Activated naive CD4-positive, alpha-beta T cell treated with anti-CD3 and anti-CD28 coated beads for 36 hours (primary cell): ENCODE measurements around the gene SGCD. TPM values are rescaled to one million over a fixed set of nuclear protein-coding genes. Genes with fewer than 3 reads are reported as not detected.

Source experiments
- CTCF ChIA-PET: fragments of 350-600 bp; sonication (Branson Sonifier 250); formaldehyde crosslinking; loops from one replicate; lab custom pipeline; 2021; ENCODE audit warnings: antibody characterized with exemption; lab: Charles Lee
- DNase-seq: peaks from one replicate; pipeline ENCODE4 v3.0.0-alpha.2; 2020
- H3K27ac Mint-ChIP-seq: one replicate; pipeline ENCODE4 v1.8.0; 2021; ENCODE audit warnings: mild to moderate bottlenecking, mixed read lengths
- H3K27me3 Mint-ChIP-seq: one replicate; pipeline ENCODE4 v1.8.0; 2021; ENCODE audit warnings: low read depth, mixed read lengths
- H3K36me3 Mint-ChIP-seq: one replicate; pipeline ENCODE4 v1.8.0; 2021; ENCODE audit warnings: low read depth, mixed read lengths
- H3K4me1 Mint-ChIP-seq: one replicate; pipeline ENCODE4 v1.8.0; 2021; ENCODE audit warnings: low read depth, mixed read lengths
- H3K4me3 Mint-ChIP-seq: one replicate; pipeline ENCODE4 v1.8.0; 2021; ENCODE audit warnings: mild to moderate bottlenecking, moderate library complexity, mixed read lengths
- H3K9me3 Mint-ChIP-seq: one replicate; pipeline ENCODE4 v1.8.0; 2021; ENCODE audit warnings: mixed read lengths
- intact Hi-C: fragments of 100-400 bp; cut with micrococcal nuclease; formaldehyde crosslinking; loops from one replicate; pipeline ENCODE4 v1.15.1; 2023
- total RNA-seq, 2 experiments: library from RNA; stranded (reverse); gene quantifications; one replicate each; pipeline ENCODE4 v1.2.3, GENCODE V29; 2021

SGCD gene
- total RNA-seq, 2 experiments from 2014 or later: not detected

GRCh38 chr5:156446526-156446925 is 119.6 kb downstream of the SGCD start:
- no peaks in the 10 kb centered on the region for H3K4me1 Mint-ChIP-seq
- H3K36me3 Mint-ChIP-seq: no peaks in the 10 kb centered on the region
- no peak for DNase-seq
- CTCF ChIA-PET: no interaction called here
- H3K27me3 Mint-ChIP-seq: peaks cover 37% of the 10 kb centered on the region
- no peak overlapping the region for H3K27ac Mint-ChIP-seq
- intact Hi-C loops: no loop called here
- H3K4me3 Mint-ChIP-seq: no peak overlapping the region
- H3K9me3 Mint-ChIP-seq: no peaks in the 10 kb centered on the region

GRCh38 chr5:156450778-156451177 is 123.8 kb downstream of the SGCD start:
- intact Hi-C loops: no loop called here
- Mint-ChIP-seq H3K27ac (no peak overlapping the region), H3K4me3 (no peak overlapping the region), H3K4me1 (no peaks in the 10 kb centered on the region), H3K9me3 (no peaks in the 10 kb centered on the region), H3K36me3 (no peaks in the 10 kb centered on the region), H3K27me3 (peaks cover 18% of the 10 kb centered on the region)
- DNase-seq: no peak
- CTCF ChIA-PET: interaction anchor here (0.6 kb wide), 1 partner anchor 49 kb away, joined by 3 read pairs; no protein-coding TSS in a partner anchor

- Mint-ChIP-seq H3K4me3 (no peak overlapping the region), H3K4me1 (no peaks in the 10 kb centered on the region), H3K9me3 (no peaks in the 10 kb centered on the region), H3K36me3 (no peaks in the 10 kb centered on the region), H3K27me3 (peaks cover 21% of the 10 kb centered on the region), H3K27ac (no peak overlapping the region)
- intact Hi-C loops: no loop called here
- DNase-seq: no peak
- CTCF ChIA-PET: no interaction called here
Observed at GRCh38 chr5:156451505-156451904, 124.5 kb downstream of the SGCD start.

- no peak overlapping the region for H3K4me3 Mint-ChIP-seq
- no peaks in the 10 kb centered on the region for H3K36me3 Mint-ChIP-seq
- H3K9me3 Mint-ChIP-seq: no peaks in the 10 kb centered on the region
- CTCF ChIA-PET: no interaction called here
- H3K27me3 Mint-ChIP-seq: peaks cover 16% of the 10 kb centered on the region
- H3K27ac Mint-ChIP-seq: no peak overlapping the region
- intact Hi-C loops: no loop called here
- no peak for DNase-seq
- H3K4me1 Mint-ChIP-seq: no peaks in the 10 kb centered on the region
Observed at GRCh38 chr5:156456857-156457256, 129.9 kb downstream of the SGCD start.

- H3K27ac Mint-ChIP-seq: no peak overlapping the region
- intact Hi-C loops: loop anchor here (10.0 kb wide), 1 partner anchor 675 kb away; no protein-coding TSS in a partner anchor
- CTCF ChIA-PET: interaction anchor here (0.6 kb wide), 1 partner anchor 413 kb away, joined by 6 read pairs; no protein-coding TSS in a partner anchor
- no peaks in the 10 kb centered on the region for H3K4me1 Mint-ChIP-seq
- no peak overlapping the region for H3K4me3 Mint-ChIP-seq
- DNase-seq: no peak
- H3K9me3 Mint-ChIP-seq: no peaks in the 10 kb centered on the region
- H3K36me3 Mint-ChIP-seq: no peaks in the 10 kb centered on the region
- peaks cover 13% of the 10 kb centered on the region for H3K27me3 Mint-ChIP-seq
Observed at GRCh38 chr5:156459812-156460385, 132.9 kb downstream of the SGCD start.

GRCh38 chr5:156460471-156460870 is 133.5 kb downstream of the SGCD start:
- DNase-seq: no peak
- no peaks in the 10 kb centered on the region for H3K36me3 Mint-ChIP-seq
- H3K4me3 Mint-ChIP-seq: no peak overlapping the region
- CTCF ChIA-PET: interaction anchor here (0.8 kb wide), 1 partner anchor 610 kb away, joined by 3 read pairs; no protein-coding TSS in a partner anchor
- H3K4me1 Mint-ChIP-seq: no peaks in the 10 kb centered on the region
- H3K27me3 Mint-ChIP-seq: peaks cover 13% of the 10 kb centered on the region
- H3K27ac Mint-ChIP-seq: no peak overlapping the region
- intact Hi-C loops: loop anchor here (10.0 kb wide), 1 partner anchor 674 kb away; no protein-coding TSS in a partner anchor
- H3K9me3 Mint-ChIP-seq: no peaks in the 10 kb centered on the region

- Mint-ChIP-seq H3K27ac (no peak overlapping the region), H3K4me3 (no peak overlapping the region), H3K4me1 (no peaks in the 10 kb centered on the region), H3K9me3 (no peaks in the 10 kb centered on the region), H3K27me3 (no peaks in the 10 kb centered on the region), H3K36me3 (no peaks in the 10 kb centered on the region)
- intact Hi-C loops: loop anchor here (10.0 kb wide), 1 partner anchor 668 kb away; no protein-coding TSS in a partner anchor
- CTCF ChIA-PET: no interaction called here
- no peak for DNase-seq
Observed at GRCh38 chr5:156466871-156467270, 139.9 kb downstream of the SGCD start.

GRCh38 chr5:156469636-156470035 is 142.7 kb downstream of the SGCD start:
- H3K9me3 Mint-ChIP-seq: no peaks in the 10 kb centered on the region
- peaks cover 3% of the 10 kb centered on the region for H3K4me1 Mint-ChIP-seq
- intact Hi-C loops: loop anchor here (10.0 kb wide), 2 partner anchors 455 to 665 kb away; no protein-coding TSS in a partner anchor
- no peaks in the 10 kb centered on the region for H3K27me3 Mint-ChIP-seq
- no peak for DNase-seq
- CTCF ChIA-PET: interaction anchor here (0.7 kb wide), 1 partner anchor 1136 kb away, joined by 3 read pairs; no protein-coding TSS in a partner anchor
- H3K27ac Mint-ChIP-seq: no peak overlapping the region
- H3K4me3 Mint-ChIP-seq: no peak overlapping the region
- no peaks in the 10 kb centered on the region for H3K36me3 Mint-ChIP-seq

GRCh38 chr5:156471893-156472292 is 144.9 kb downstream of the SGCD start:
- peaks cover 12% of the 10 kb centered on the region for H3K27me3 Mint-ChIP-seq
- H3K4me3 Mint-ChIP-seq: no peak overlapping the region
- H3K27ac Mint-ChIP-seq: no peak overlapping the region
- no peaks in the 10 kb centered on the region for H3K36me3 Mint-ChIP-seq
- H3K4me1 Mint-ChIP-seq: peaks cover 3% of the 10 kb centered on the region
- DNase-seq: no peak
- intact Hi-C loops: loop anchor here (2.0 to 10.0 kb wide), 2 partner anchors 69 to 453 kb away; no protein-coding TSS in a partner anchor
- CTCF ChIA-PET: interaction anchor here (0.7 kb wide), 1 partner anchor 87 kb away, joined by 3 read pairs; no protein-coding TSS in a partner anchor
- H3K9me3 Mint-ChIP-seq: no peaks in the 10 kb centered on the region

- Mint-ChIP-seq H3K36me3 (no peaks in the 10 kb centered on the region), H3K9me3 (no peaks in the 10 kb centered on the region), H3K4me3 (no peak overlapping the region), H3K4me1 (peaks cover 3% of the 10 kb centered on the region), H3K27ac (no peak overlapping the region), H3K27me3 (peaks cover 12% of the 10 kb centered on the region)
- intact Hi-C loops: loop anchor here (2.0 to 10.0 kb wide), 2 partner anchors 71 to 451 kb away; no protein-coding TSS in a partner anchor
- DNase-seq: no peak
- CTCF ChIA-PET: no interaction called here
Observed at GRCh38 chr5:156473269-156473908, 146.4 kb downstream of the SGCD start.

GRCh38 chr5:156474251-156474650 is 147.3 kb downstream of the SGCD start:
- Mint-ChIP-seq H3K27ac (no peak overlapping the region), H3K27me3 (peaks cover 12% of the 10 kb centered on the region), H3K4me1 (peaks cover 3% of the 10 kb centered on the region), H3K4me3 (no peak overlapping the region), H3K36me3 (no peaks in the 10 kb centered on the region), H3K9me3 (no peaks in the 10 kb centered on the region)
- intact Hi-C loops: loop anchor here (10.0 kb wide), 1 partner anchor 451 kb away; no protein-coding TSS in a partner anchor
- CTCF ChIA-PET: no interaction called here
- no peak for DNase-seq

GRCh38 chr5:156475182-156476157 is 148.5 kb downstream of the SGCD start:
- peaks cover 7% of the 10 kb centered on the region for H3K4me1 Mint-ChIP-seq
- CTCF ChIA-PET: no interaction called here
- no peak overlapping the region for H3K27ac Mint-ChIP-seq
- no peak for DNase-seq
- peaks cover 12% of the 10 kb centered on the region for H3K27me3 Mint-ChIP-seq
- no peaks in the 10 kb centered on the region for H3K36me3 Mint-ChIP-seq
- H3K9me3 Mint-ChIP-seq: no peaks in the 10 kb centered on the region
- H3K4me3 Mint-ChIP-seq: no peak overlapping the region
- intact Hi-C loops: loop anchor here (10.0 kb wide), 1 partner anchor 449 kb away; no protein-coding TSS in a partner anchor
